Ectodermal cell (in vitro differentiated cells): ENCODE measurements around the gene USP10.

Source experiments
- H3K27ac ChIP-seq: 2 replicates; pipeline ENCODE4 v1.7.0; 2013; ENCODE audit warnings: mild to moderate bottlenecking, low read depth, low read length; ENCODE audit not compliant: insufficient read depth, poor library complexity, severe bottlenecking
- H3K27me3 ChIP-seq: 2 replicates; pipeline ENCODE4 v1.7.0; 2013; ENCODE audit warnings: mild to moderate bottlenecking, low read length; ENCODE audit not compliant: insufficient read depth, control insufficient read depth, poor library complexity, severe bottlenecking
- H3K36me3 ChIP-seq: one replicate; pipeline ENCODE4 v1.7.0; 2013; ENCODE audit warnings: low read length; ENCODE audit not compliant: control insufficient read depth, insufficient read depth
- H3K4me1 ChIP-seq: one replicate; pipeline ENCODE4 v1.7.0; 2013; ENCODE audit warnings: low read length; ENCODE audit not compliant: control insufficient read depth, insufficient read depth
- H3K4me3 ChIP-seq: 2 replicates; pipeline ENCODE4 v1.7.0; 2013; ENCODE audit warnings: low read depth, low read length, control low read depth; ENCODE audit not compliant: insufficient read depth
- H3K9me3 ChIP-seq: 2 replicates; pipeline ENCODE4 v1.7.0; 2013; ENCODE audit warnings: mild to moderate bottlenecking, low read length, moderate library complexity; ENCODE audit not compliant: control insufficient read depth
- WGBS, 2 experiments: methylation state at CpG; one replicate each; pipeline ENCODE4 v1.1.7; 2013; ENCODE audit warnings: missing lambda C conversion rate in 2 of 2; 5-methylcytosine and 5-hydroxymethylcytosine counted together

Gene USP10

GRCh38 chr16:84768061-84768807 lies 68.4 kb downstream of the USP10 start:
- H3K36me3 ChIP-seq = peaks cover 55% of the 10 kb centered on the region
- WGBS, 2 experiments = 94 to 99% methylated on average over 4 of the region's 4 CpGs
- no peaks in the 10 kb centered on the region for H3K9me3 ChIP-seq
- no peak overlapping the region for H3K4me3 ChIP-seq
- no peak overlapping the region for H3K27ac ChIP-seq
- H3K4me1 ChIP-seq = no peaks in the 10 kb centered on the region
- H3K27me3 ChIP-seq = no peaks in the 10 kb centered on the region

- peaks cover 52% of the 10 kb centered on the region for H3K36me3 ChIP-seq
Measured at GRCh38 chr16:84768808-84769197, 69.0 kb downstream of the USP10 start.

GRCh38 chr16:84769416-84769815 lies 69.6 kb downstream of the USP10 start:
- Histone ChIP-seq H3K36me3 (peaks cover 49% of the 10 kb centered on the region), H3K4me3 (no peak overlapping the region), H3K27me3 (no peaks in the 10 kb centered on the region), H3K4me1 (no peaks in the 10 kb centered on the region), H3K9me3 (no peaks in the 10 kb centered on the region), H3K27ac (no peak overlapping the region)
- 96 to 97% methylated on average over 3 of the region's 3 CpGs for WGBS, 2 experiments

More at GRCh38 chr16:84768808-84769197, 69.0 kb downstream of the USP10 start:
- H3K4me1 ChIP-seq = no peaks in the 10 kb centered on the region
- H3K27ac ChIP-seq = no peak overlapping the region
- H3K9me3 ChIP-seq = no peaks in the 10 kb centered on the region
- H3K27me3 ChIP-seq = no peaks in the 10 kb centered on the region
- 97 to 98% methylated on average over 4 of the region's 4 CpGs for WGBS, 2 experiments
- H3K4me3 ChIP-seq = no peak overlapping the region

- no peaks in the 10 kb centered on the region for H3K9me3 ChIP-seq
- H3K4me3 ChIP-seq = no peak overlapping the region
- 92 to 93% methylated on average over 10 of the region's 10 CpGs for WGBS, 2 experiments
- H3K36me3 ChIP-seq = peaks cover 44% of the 10 kb centered on the region
- H3K27me3 ChIP-seq = no peaks in the 10 kb centered on the region
- no peaks in the 10 kb centered on the region for H3K4me1 ChIP-seq
- H3K27ac ChIP-seq = no peak overlapping the region
Measured at GRCh38 chr16:84773312-84773711, 73.5 kb downstream of the USP10 start.

GRCh38 chr16:84774810-84775209 lies 75.0 kb downstream of the USP10 start:
- no peak overlapping the region for H3K27ac ChIP-seq
- H3K4me3 ChIP-seq = no peak overlapping the region
- no peaks in the 10 kb centered on the region for H3K9me3 ChIP-seq
- WGBS, 2 experiments = 95 to 99% methylated on average over 4 of the region's 4 CpGs
- no peaks in the 10 kb centered on the region for H3K4me1 ChIP-seq
- H3K36me3 ChIP-seq = peaks cover 40% of the 10 kb centered on the region
- H3K27me3 ChIP-seq = no peaks in the 10 kb centered on the region

- Histone ChIP-seq H3K36me3 (peaks cover 40% of the 10 kb centered on the region), H3K27ac (no peak overlapping the region), H3K4me3 (no peak overlapping the region), H3K9me3 (no peaks in the 10 kb centered on the region), H3K27me3 (no peaks in the 10 kb centered on the region), H3K4me1 (no peaks in the 10 kb centered on the region)
- WGBS, 2 experiments = 94 to 95% methylated on average over 14 of the region's 14 CpGs
Measured at GRCh38 chr16:84775262-84775810, 75.5 kb downstream of the USP10 start.

GRCh38 chr16:84777435-84777834 lies 77.6 kb downstream of the USP10 start:
- 93 to 94% methylated on average over 5 of the region's 5 CpGs for WGBS, 2 experiments
- no peak overlapping the region for H3K4me3 ChIP-seq
- no peaks in the 10 kb centered on the region for H3K9me3 ChIP-seq
- H3K27ac ChIP-seq = no peak overlapping the region
- no peaks in the 10 kb centered on the region for H3K4me1 ChIP-seq
- H3K27me3 ChIP-seq = no peaks in the 10 kb centered on the region
- peaks cover 40% of the 10 kb centered on the region for H3K36me3 ChIP-seq

GRCh38 chr16:84778720-84779119 lies 78.9 kb downstream of the USP10 start:
- Histone ChIP-seq H3K36me3 (peaks cover 34% of the 10 kb centered on the region), H3K4me3 (no peak overlapping the region), H3K27ac (no peak overlapping the region), H3K27me3 (no peaks in the 10 kb centered on the region), H3K9me3 (no peaks in the 10 kb centered on the region), H3K4me1 (no peaks in the 10 kb centered on the region)
- 97% methylated on average over 18 of the region's 18 CpGs for WGBS, 2 experiments

GRCh38 chr16:84780063-84780462 lies 80.3 kb downstream of the USP10 start:
- H3K9me3 ChIP-seq = no peaks in the 10 kb centered on the region
- peaks cover 30% of the 10 kb centered on the region for H3K36me3 ChIP-seq
- WGBS, 2 experiments = 96 to 97% methylated on average over 9 to 11 of the region's 11 CpGs

GRCh38 chr16:84780544-84781376 lies 81.0 kb downstream of the USP10 start:
- WGBS, 2 experiments = 94 to 95% methylated on average over 12 of the region's 12 CpGs
- peaks cover 23% of the 10 kb centered on the region for H3K36me3 ChIP-seq
- H3K27me3 ChIP-seq = no peaks in the 10 kb centered on the region
- no peak overlapping the region for H3K4me3 ChIP-seq
- H3K27ac ChIP-seq = no peak overlapping the region
- no peaks in the 10 kb centered on the region for H3K9me3 ChIP-seq
- no peaks in the 10 kb centered on the region for H3K4me1 ChIP-seq

More at GRCh38 chr16:84780063-84780462, 80.3 kb downstream of the USP10 start:
- H3K27me3 ChIP-seq = no peaks in the 10 kb centered on the region
- H3K4me3 ChIP-seq = no peak overlapping the region
- no peaks in the 10 kb centered on the region for H3K4me1 ChIP-seq
- H3K27ac ChIP-seq = no peak overlapping the region
